HFF-Myc (cell line): ENCODE measurements around the gene EP300.

Experiments used
- DNase-seq: peaks from one replicate; pipeline ENCODE4 v3.0.0-alpha.2; 2011; ENCODE audit warnings: low read depth; ENCODE audit errors: extremely low read depth
- H3K4me3 ChIP-seq: replicated peaks from 2 replicates; pipeline ENCODE4 v1.5.1; 2011; ENCODE audit warnings: low read depth, mild to moderate bottlenecking, control low read depth, low read length
- TF ChIP-seq, protein P1 (sequence below): IDR thresholded peaks from 2 replicates; pipeline ENCODE4 v1.5.1; 2012; ENCODE audit warnings: mild to moderate bottlenecking, low read depth, low read length, control low read depth; ENCODE audit errors: missing control alignments

The EP300 gene

DNA sequence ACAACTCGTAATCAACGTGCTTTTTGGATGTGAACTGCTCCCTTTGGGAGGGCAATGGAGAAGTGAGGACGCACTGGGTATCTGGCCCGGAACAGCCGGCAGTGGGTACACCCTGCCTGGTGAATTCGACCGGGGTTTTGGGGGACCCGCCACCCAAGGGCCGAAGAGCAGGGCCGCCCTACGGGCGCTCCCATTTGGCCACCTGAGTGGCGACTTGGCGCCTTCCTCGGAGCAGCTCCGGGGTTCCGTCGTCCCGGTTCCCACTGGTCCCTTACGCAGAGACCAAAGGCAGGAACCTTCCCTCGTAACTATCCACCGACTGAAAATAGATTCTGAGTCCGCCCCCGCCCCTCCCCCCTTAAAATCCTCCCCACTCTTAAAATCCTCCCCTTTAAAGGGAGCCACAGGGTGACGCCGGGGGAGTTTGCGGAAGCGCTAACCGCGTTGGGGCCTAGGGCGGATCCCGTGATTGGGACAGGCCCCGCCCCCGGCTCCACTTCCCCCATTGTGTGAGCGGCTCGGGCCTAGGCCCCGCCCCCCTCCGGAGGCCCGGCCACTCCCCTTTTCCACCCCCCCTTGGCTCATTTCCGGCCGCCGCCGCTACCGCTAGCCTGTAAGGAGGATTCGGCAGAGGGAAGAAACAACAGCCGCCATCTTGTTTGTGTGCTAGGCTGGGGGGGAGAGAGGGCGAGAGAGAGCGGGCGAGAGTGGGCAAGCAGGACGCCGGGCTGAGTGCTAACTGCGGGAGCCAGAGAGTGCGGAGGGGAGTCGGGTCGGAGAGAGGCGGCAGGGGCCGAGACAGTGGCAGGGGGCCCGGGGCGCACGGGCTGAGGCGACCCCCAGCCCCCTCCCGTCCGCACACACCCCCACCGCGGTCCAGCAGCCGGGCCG lies 1.0 kb upstream of the EP300 start:
- peak; percentile 88 for DNase-seq
- TF ChIP-seq, protein P1, sequence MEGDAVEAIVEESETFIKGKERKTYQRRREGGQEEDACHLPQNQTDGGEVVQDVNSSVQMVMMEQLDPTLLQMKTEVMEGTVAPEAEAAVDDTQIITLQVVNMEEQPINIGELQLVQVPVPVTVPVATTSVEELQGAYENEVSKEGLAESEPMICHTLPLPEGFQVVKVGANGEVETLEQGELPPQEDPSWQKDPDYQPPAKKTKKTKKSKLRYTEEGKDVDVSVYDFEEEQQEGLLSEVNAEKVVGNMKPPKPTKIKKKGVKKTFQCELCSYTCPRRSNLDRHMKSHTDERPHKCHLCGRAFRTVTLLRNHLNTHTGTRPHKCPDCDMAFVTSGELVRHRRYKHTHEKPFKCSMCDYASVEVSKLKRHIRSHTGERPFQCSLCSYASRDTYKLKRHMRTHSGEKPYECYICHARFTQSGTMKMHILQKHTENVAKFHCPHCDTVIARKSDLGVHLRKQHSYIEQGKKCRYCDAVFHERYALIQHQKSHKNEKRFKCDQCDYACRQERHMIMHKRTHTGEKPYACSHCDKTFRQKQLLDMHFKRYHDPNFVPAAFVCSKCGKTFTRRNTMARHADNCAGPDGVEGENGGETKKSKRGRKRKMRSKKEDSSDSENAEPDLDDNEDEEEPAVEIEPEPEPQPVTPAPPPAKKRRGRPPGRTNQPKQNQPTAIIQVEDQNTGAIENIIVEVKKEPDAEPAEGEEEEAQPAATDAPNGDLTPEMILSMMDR, result no peak
- peak overlapping the region; percentile 78 for H3K4me3 ChIP-seq

GRCh38 chr22:41092847-41093411 lies 537 bp downstream of the EP300 start:
- H3K4me3 ChIP-seq, result peak overlapping the region; percentile 78
- no peak for DNase-seq
- TF ChIP-seq, protein P1, result no peak

GRCh38 chr22:41094041-41094593 lies 1.7 kb downstream of the EP300 start:
- H3K4me3 ChIP-seq, result peak overlapping the region; percentile 78
- TF ChIP-seq, protein P1, result no peak
- no peak for DNase-seq

GRCh38 chr22:41096391-41096790 lies 4.0 kb downstream of the EP300 start:
- peak overlapping the region; percentile 78; the same call in 1 of the 2 replicates for H3K4me3 ChIP-seq
- TF ChIP-seq, protein P1, result no peak
- DNase-seq, result no peak

GRCh38 chr22:41096841-41097240 lies 4.4 kb downstream of the EP300 start:
- TF ChIP-seq, protein P1, result no peak
- H3K4me3 ChIP-seq, result no peak overlapping the region

GRCh38 chr22:41099036-41099435 lies 6.6 kb downstream of the EP300 start:
- TF ChIP-seq, protein P1, result no peak
- no peak for DNase-seq
- no peak overlapping the region for H3K4me3 ChIP-seq

More at GRCh38 chr22:41096841-41097240, 4.4 kb downstream of the EP300 start:
- DNase-seq, result no peak
